NK-92 (cell line): ENCODE results near the gene CALU.

Experiments
- DNase-seq: peaks from one replicate; lab custom pipeline; 2025; ENCODE audit not compliant: unreplicated experiment; lab: John Stamatoyannopoulos, UW

Gene CALU

DNA sequence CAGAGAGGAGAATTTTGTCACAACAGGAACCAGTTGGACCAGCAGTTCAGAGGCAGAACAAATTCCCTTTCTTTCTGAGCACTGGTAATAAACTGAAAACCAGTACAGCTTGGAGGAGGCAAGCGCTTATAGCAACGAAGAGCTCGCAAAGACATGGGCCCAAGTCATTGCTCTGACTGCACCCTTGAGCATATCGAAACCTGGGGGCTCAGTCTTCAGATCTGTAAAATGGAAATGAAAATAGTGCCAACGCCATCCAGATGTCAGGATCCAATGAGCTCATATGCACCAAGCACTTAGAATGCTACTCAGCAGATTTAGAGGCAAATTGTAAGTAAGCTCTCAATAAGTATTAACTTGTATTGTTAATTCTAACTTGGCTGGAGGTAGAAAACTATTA lies 14.4 kb upstream of the CALU start:
- no peak for DNase-seq

DNA sequence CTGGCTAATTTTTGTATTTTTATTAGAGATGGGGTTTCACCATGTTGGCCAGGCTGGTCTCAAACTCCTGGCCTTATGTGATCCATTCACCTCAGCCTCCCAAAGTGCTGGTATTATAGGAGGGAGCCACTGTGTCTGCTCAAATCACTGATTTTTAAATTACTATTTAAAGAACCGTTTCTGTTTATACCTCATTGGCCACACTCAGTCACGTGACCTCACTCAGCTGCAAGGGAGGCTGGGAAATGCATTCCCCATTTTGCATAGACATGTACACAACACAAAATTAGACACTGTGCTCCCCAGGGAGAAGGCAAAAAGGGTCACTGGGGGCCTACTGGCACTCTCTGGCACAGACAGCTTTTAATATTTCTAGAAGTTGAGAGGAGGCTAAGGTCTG lies 13.6 kb upstream of the CALU start:
- DNase-seq = no peak

DNA sequence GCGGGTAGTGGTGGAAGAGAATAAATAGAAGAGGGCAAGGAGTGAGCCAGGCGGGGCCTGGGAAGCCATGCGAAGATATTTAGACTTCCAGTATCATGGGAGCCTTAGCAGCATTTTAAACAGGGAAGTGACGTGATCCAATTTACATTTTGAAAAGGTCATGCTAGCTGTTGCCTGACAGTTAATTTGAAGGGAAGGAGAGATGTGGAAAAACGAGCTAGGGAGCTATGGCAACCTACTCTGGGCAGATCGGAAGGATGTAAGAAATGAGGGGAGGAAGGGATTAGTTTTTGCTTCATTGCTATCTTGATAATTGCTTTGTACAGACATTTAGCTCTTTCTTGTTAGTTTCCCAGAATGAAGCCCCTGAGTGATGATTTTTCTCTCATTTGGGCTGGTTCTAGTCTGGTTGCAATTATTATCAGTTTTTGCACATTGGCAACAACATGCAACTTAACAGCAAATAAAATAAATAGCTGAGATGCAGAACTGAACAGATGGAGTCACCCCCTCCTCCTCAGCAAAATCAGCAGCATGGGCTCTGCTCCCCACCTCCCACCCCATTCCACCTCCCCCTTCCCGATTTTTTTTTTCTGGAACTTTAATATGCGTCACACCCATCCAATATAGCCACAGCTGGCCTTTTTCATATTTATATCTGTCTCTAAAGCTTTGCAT lies 13.0 kb upstream of the CALU start:
- no peak for DNase-seq

DNA sequence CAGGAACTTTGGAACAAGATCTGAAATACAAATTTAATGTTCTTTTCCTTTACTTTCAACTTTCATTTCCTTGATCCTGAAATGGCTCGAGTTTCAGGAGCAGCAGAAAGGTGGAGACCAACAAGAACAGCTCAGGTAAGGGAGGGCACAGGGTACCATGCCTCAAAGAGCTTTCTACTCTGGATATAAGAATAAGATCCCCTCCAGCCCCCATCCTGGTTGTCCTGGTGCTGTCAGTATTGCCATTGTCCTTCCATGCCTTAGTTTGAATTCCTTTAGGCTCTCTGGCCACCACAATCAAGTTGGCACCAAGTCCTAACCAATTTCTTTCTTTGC lies 12.5 kb upstream of the CALU start:
- no peak for DNase-seq

DNA sequence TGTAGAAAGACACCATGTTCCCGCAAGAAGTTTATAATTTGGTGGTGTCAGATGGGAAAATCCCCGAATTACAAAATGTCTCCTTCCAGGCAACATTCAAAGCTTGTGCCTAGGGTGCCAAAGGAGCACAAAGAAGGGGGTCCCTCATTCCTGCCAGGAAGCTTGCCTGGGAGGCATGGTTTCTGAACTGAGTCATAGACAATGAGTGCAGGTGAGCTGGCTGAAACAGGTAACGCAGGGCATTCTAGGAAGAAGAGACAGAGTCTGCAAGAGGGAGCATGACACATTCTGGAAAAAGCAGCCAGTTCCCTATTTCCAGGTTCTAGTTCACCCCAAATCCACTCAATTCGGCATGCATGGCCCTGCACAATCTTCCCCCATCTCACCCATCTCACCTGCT lies 11.9 kb upstream of the CALU start:
- no peak for DNase-seq

DNA sequence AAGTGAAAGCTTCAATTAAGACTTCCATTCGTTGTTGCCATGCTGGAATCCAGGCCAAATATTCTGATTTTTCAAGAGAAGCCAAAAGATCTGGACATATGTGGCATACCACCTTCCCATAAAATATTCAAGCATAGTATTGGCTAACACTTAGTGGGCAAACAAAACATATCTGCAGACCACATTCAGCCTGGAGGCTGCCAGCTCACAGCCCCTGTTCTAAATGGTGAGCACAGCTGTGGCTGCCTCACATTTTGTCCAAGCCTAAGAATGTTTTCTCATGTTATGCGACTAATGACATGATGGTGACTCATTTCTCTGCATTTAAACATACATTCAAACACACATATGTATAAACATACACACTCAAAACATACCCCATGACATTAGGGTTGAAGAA lies 10.6 kb upstream of the CALU start:
- no peak for DNase-seq

DNA sequence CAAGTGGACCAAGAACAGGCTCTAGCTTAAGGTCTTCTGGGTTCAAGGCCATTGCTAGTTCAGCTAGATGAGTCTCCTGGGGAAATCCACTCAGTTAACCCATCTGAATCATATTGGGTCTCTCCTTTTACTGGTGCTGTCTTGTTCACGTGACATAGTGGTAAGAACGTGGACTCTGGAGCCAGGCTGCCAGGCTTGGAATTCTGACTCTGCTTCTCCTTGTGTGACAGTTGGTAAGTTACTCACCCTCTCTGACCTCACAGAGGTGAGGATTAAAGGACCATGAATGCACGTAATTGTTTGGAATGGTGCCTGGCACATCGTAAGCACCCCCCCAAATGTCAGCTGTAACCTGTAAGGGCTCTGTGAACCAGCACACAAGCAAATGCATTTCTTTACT lies 9.7 kb upstream of the CALU start:
- DNase-seq = no peak

DNA sequence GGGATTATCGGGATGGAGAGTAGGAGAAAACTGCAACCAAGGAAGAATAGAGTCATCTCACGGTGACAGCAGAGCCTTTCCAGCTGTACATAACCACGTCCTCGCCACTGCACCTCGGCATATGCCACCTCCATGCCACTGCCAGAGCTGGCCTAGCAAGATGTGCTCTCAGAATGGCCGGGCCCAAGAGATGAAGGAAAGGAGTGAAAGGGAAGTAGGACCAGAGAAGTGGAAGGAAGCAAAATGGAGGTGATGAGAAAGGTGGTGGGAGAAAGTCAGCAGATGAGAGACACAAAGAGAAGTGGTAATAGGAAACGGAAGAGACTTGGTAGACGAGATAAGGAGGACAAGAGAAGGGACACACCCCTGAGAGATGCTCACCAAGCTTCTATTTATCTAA lies 8.0 kb upstream of the CALU start:
- no peak for DNase-seq

DNA sequence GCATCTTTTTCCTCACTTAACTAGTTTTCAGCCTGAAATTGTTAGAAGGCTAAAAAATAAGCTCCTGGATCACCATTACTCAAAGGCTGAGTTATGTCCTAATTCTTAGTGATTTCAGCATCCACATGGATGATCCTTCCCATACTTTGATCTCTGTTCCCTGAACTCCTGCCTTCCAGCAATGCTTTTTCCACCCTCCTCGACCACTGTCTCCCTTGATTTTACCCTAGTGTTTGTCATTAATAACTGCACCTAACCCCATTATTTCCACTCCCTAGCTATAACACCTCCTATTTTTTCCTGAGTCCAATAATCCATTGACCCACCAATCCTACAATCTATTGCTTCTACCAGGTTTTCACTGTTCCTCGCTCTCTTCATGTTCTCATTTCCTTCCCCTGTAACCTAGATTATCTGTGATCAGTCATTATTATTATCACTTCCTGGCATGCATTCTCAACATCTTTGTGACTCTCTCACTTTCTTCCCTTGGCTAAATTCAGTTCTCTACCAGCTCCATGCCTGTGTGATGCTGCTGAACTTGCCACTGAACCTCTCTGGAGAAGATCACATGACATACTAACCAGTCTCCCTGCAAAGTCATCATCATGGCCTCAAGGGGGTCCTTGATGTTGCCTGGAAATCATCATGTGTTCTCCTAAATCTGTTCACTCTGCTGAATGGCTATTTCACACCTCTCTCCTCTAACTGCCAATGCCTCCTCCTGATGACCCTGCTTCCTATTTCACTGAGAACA lies 6.5 kb upstream of the CALU start:
- DNase-seq = no peak

DNA sequence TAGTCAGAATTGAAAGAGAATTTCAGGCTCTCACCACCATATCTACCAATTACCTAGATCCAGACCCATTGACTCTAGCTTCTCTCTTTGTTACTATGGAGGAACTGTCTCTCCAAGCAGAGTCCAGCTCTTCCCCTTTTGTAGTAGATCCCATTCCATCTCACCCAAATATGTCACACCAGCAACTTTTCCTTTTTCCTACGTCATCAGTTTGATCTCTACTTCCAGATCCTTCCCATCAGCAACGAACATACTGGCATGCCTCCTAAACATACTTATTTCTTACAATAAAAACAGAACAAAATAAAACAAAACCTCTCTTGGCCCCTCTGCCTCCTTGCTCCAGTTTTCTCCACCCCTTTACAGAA lies 5.9 kb upstream of the CALU start:
- DNase-seq = no peak

DNA sequence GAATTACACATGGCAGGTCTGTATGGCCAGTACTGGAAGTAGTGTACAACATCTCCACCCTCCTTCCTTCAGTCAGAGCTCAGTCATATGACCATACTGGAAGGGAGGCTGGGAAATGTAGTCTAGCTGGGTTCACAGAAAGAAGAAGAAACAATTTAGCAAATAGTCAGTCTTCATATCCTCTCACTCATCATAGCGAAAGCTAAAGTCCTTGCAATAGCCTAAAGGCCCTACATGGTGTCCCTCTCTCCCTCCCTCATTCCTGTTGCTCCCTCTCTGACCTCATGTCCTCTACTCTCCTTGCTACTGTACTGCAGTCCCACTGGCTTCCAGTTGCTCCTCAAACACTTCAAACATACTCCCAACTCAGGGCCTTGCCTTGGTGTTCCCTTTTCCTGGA lies 4.3 kb upstream of the CALU start:
- no peak for DNase-seq

DNA sequence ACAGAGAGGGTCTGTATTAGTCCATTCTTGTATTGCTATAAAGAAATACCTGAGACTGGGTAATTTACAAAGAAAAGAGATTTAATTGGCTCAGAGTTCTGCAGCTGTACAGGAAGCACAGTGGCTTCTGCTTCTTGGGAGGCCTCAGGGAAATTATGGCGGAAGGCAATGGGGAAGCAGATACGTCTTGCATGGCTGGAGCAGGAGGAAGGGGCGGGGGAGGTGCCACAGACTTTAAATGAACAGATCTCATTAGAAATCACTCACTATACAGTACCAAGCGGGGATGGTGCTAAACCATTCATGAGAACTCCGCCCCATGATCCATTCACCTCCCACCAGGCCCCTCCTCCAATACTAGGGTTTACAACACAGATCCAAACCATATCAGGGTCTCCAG lies 3.7 kb upstream of the CALU start:
- no peak for DNase-seq

DNA sequence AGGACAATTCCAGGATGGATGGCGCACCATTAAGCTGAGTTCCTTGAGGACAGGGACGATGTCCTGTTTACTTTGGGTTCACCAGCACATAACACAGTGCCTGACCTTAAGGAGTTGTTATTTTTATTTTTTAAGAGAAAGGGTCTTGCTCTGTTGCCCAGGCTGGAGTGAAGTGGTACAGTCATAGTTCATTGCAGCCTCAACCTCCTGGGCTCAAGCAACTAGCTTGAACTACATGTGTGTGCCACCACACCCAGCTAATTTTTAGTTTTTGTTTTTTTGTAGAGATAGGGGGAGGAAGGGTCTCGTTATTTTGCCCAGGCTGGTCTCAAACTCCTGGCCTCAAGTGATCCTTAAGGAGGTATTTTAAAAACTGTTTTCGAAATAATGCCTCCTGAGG lies 1.7 kb upstream of the CALU start:
- DNase-seq = no peak

DNA sequence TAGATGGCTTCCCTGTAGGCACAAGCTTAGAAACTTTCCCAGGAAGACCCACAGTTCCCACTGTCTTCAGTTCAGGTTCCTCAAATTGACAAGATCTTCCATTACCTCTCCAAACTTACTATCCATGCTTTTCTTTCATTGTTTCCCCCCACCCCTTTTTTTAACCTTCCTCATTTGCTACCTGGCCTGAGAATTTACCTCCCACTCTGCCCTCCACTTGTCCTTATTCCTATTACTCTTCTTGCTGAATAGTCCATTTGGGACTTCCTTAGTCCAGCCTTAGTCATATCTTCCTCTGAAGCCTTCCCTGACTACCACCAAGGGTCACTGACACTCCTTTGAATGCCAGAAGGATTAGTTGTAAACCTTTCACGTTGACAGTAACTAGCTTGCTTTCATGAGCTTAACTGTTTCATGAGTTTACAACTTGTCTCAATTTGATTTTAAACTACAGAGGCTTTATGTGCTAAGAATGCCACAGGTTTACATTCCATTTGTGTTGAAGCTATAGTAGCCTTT lies 1.2 kb upstream of the CALU start:
- DNase-seq = no peak

DNA sequence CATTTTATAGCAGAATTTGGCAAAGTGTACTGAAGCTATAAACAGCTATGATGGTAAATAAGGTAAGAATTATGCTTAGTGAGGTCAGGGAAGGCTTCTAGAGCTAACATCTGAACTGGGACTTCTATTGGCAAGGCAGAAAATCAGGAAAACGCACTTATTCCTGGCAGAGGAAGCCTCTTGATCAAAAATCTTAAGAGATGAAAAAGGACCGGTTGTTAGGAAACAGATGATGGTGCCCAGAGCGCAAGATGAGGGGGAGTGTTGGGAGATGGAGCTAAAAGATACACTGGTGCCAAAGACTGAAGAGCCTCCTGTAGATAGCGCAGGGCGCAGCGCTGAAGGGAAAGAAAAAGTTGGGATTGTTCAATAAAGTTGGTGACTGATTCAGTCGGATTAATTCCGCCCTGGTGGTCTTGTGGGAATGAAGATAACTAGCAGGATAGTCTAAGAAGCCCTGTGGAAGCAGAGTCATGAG lies 550 bp upstream of the CALU start:
- DNase-seq = no peak

DNA sequence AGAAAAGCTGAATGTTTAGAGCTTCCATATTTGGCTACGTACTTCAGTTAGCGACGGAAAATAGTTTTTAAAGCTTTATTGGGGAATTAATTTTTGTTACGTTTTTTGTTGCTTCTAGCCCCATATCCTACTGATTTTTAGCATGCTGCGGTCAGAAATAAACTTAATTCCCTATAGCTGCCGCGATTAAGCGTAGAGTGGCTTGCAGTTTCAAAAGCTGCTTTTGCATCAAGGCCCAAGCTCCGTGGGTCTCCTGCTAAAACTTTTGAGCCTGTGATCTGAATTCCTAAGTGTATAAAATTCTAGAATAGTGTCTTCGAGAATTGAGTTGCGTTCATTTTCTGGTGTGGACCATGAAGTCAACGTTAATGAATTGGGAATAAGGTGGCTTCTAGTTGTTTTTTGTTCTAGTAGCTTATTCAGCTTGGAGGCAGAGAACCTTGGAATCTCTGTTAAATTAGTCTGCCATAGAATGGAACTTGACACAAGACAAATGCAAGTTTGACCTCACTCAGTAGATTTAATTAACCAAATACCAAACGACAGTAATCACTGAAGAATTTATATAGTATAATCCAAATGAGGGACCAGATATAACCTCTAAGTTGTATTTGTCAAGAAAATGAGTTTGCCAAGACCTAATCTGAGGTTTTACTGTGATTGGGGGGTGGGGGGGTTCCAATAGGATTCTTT lies 977 bp downstream of the CALU start:
- DNase-seq = no peak

DNA sequence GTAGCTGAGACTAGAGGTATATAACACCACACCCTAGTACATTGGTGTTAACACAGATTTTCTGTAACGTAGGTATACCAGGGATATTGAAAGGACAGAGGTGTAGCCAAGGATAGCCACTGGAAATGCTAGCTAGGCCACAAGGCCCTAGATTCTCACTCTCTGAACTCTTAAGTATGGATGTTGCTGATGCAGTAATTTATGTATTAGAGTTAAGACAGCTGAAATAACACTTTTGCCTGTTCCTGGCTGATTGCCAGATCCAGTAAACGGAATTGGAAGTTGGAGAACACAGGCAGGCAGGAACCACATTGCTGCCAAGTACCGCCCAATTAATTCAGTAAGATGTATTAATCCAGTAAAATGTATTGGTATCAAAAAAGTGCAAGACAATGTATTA lies 1.8 kb downstream of the CALU start:
- no peak for DNase-seq

DNA sequence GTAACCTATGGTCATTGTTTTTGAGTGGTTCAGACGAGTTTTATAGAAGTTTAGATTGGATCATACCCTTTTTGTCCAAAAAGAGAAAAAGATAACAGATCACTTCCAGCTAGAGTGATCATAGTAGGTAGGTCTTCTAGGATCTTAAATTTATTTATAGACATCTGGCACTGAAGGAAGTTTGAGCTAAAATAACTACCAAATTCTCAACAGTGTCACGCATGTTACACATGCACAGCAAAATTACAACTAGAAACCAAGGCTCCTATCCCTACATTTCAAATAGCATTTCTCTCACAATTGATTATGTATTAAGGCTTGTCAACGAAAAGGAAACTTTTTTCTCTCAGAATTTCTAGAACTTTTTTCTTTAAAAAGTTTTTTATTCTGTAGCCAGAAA lies 2.3 kb downstream of the CALU start:
- no peak for DNase-seq

DNA sequence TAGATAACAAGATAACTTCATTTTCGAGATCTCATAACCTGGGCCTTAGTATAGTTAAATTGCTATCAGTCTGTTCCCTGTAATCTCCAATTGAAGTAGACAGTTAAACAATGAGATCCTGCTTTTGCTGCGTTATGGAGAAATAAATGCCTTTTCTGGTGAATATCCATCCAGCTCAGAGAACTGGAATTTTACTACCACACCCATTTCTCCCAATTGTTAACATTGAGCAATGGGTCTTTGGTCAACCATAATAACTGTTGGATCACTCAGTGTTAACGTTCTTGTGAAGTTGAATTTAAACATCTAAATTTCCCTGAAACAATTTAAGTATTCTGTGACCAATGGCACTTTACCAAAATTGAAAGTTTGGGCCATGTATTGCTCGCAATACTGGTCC lies 3.0 kb downstream of the CALU start:
- DNase-seq = no peak

DNA sequence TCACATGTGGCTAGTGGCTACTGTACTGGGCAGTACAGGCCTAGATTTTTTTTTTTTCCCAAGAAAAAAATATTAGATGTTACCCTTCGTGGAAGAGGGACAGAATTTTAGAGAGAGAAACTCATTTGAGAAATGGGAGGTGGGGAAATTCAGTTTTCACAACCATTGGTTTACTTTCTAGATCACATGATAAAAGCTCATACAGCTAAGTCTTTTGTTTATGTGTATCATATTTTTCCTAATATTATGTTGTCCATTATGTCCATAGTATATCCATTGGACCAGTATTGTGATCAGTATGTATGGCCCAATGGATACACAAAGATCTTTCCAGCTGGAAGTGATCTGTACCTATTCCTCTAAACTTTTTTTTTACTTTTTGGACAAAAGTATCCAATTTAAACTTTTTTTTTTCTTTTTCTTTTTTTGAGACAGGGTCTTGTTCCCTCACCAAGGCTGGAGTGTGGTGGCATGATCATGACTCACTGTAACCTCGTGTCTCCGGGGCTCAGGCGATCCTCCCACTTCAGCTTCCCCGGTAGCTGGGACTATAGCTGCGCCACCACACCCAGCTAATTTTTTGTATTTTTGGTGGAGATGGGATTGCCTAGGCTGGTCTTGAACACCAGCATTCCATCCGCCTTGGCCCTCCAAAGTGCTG lies 4.1 kb downstream of the CALU start:
- no peak for DNase-seq

DNA sequence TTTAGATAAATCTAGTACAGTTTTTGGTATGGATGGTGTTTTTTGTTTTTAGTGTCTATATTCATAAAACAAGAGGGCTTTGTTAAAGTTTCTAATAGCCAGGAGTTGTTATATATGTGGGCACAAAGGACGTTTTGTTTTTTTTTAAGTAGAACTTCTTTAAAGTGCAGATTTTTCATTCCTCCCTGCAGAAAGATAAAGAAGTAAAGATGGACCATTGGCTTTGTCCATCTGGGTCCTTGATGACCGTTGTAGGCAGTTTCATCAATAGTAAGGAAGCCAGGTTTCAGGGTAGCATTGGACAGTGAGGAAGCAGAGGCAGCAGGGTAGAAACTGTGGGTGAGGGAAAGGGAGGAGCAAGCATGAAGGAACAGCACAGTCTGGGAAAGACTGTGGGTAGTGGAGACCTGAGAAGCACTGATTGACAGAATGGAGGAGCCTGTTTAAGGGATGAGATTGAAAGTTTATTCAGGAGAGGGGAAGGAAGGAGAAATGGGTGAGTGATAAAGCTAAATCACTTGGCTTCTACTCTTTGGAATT lies 5.3 kb downstream of the CALU start:
- DNase-seq = no peak
